H1 (cell line): Measurements from ENCODE around the gene GPR143. TPM values are rescaled to one million over a fixed set of nuclear protein-coding genes. Genes with fewer than 3 reads are reported as not detected.

Experiments
- MAFK ChIP-seq: IDR thresholded peaks from 2 replicates; pipeline ENCODE4 v1.6.1; 2012; ENCODE audit warnings: low read depth, mild to moderate bottlenecking, improper control_type of control experiment, low read length
- PHF8 ChIP-seq: fragments of 200-600 bp; sonication (generic); conservative IDR thresholded peaks from 2 replicates; pipeline ENCODE4 v1.7.1; 2012; ENCODE audit warnings: low read depth, mild to moderate bottlenecking, inconsistent platforms, low read length, moderate library complexity
- polyA plus RNA-seq, 7 experiments: library from polyadenylated mRNA; depleted of rRNA in 3 of 7; stranded (reverse) in 5 of 7; unstranded in 2 of 7; fragments of >200 nt in 5 of 7; fragments of 200-250 nt in 2 of 7; gene quantifications; 1 replicate in 5 of 7; 2 replicates in 1 of 7; 4 replicates in 1 of 7; pipeline versions ENCODE4 v1.2.1 to v1.2.3, GENCODE V29; 2011 to 2013; ENCODE audit warnings: missing spikeins in 2 of 7, mixed read lengths in 2 of 7
- total RNA-seq: library from RNA; stranded (reverse); fragmentation: NEBNext Ultra II Directional; extraction: Animal tissue kit (Norgen Biotek cat#: 25700); gene quantifications from 2 replicates; pipeline ENCODE4 v1.2.1, GENCODE V29; 2021
- TF ChIP-seq, protein P1 (sequence below): IDR thresholded peaks from 2 replicates; pipeline ENCODE4 v1.6.1; 2011; ENCODE audit warnings: low read depth, mild to moderate bottlenecking, low read length; ENCODE audit not compliant: insufficient read depth

The GPR143 gene
- total and polyA plus RNA-seq, 2 of the 8 experiments (the other 6 are each of a cell fraction or from before 2014, with no cell fraction given): 18.5 to 30.7 TPM

DNA sequence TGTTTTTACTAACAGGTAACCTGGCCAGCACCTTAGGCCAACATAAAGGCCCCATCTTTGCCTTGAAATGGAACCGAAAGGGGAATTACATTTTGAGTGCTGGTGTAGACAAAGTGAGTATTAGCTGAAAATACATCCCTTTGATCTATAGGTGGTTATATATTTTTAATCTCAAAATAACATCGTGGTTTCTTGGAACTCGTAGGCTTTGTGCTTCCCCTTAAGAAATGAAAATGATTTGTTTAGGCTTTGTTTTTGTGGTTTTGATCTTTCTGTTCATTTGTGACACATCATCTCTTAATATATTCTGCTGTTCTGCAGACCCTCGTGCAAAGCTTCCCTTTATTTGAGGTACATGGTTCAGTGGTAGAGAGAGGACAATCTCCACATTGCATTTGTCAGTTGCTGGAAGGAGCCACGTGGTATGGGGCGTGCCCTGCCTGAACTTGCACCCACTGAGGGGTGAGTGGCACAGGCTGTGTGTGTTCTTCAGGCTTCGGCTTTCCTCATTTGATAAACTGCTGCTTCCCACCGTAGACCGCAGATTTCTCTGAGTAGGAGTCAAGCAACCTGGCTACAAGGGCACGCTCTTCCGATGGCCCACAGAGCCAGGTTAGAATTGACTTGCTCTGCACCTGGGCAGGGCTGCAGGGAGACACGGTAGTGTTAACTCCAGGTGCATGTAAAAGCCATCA lies 72.2 kb downstream of the GPR143 start (continued):
- TF ChIP-seq MAFK (no peak), PHF8 (no peak)
- TF ChIP-seq, protein P1, sequence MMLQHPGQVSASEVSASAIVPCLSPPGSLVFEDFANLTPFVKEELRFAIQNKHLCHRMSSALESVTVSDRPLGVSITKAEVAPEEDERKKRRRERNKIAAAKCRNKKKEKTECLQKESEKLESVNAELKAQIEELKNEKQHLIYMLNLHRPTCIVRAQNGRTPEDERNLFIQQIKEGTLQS: no peak
